GM12872 (cell line): ENCODE data around the gene RRBP1.

Experiments
- CTCF ChIP-seq: IDR thresholded peaks from 3 replicates; pipeline ENCODE4 v1.5.1; 2011; ENCODE audit warnings: low read depth, mild to moderate bottlenecking, low read length, moderate library complexity; ENCODE audit not compliant: insufficient read depth

The RRBP1 gene

GRCh38 chr20:17652411-17652810 is 29.6 kb downstream of the RRBP1 start:
- no peak for TF ChIP-seq CTCF

DNA sequence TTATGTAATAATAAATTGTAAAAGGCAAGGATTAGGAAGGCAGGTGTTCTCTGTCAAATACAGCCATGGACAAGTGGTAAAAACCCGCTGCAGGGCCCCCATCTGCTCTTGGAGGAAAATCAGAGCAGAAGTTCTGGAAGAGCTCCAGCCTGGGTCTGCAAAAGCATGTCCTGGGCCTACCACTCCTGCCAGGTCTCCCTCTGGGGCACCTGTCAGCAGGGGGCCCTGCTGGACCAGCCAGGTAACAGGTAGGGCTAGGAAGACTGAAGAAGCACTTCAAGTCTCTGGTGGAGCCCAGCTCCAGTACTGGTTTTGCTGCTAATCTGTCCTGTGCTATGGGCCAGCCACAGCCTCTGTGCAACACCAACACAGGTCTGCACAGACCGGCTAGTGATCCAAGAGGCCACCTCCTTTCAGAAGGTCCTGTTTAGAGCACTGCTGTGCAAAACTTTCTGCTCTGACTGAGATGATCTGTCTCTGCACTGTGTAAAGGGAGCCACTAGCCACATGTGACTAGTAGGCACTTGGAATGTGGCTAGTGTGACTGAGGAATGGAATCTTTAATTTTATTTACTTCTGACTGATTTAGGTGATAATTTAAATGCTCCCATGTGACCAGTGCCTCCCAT is 30.2 kb downstream of the RRBP1 start:
- TF ChIP-seq CTCF: no peak

- no peak for TF ChIP-seq CTCF
Observed at GRCh38 chr20:17651129-17651759, 30.8 kb downstream of the RRBP1 start.

GRCh38 chr20:17650301-17651128 is 31.5 kb downstream of the RRBP1 start:
- TF ChIP-seq CTCF: no peak

- TF ChIP-seq CTCF: peak; percentile 48; the same call in 2 of the 3 replicates
Observed at GRCh38 chr20:17648791-17649730, 33.0 kb downstream of the RRBP1 start.

DNA sequence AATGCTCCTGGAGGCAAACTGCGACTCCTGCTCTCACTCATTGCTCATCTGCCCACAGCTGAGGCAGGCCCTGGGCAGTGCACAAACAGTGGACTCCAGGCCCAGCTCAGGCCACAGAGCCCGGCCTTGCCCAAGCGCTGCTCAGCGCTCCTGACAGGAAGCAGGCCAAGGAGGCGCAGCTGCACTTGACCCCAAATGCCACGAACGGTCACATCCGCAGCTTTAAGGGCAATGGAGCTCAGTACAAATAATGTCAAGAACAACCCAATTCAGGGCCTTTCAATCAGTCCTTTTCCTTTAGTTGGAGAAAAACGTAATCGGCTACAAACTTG is 33.8 kb downstream of the RRBP1 start:
- TF ChIP-seq CTCF: no peak
